GM23338 (cell line): ENCODE measurements around the gene PHLDA3.

Source experiments
- CREB1 ChIP-seq: fragments of 250-450 bp; sonication (Bioruptor Pico); IDR thresholded peaks from 2 replicates; pipeline ENCODE4 v1.5.0; 2020; ENCODE audit warnings: low read depth, mild to moderate bottlenecking, moderate library complexity
- CTCF ChIP-seq, 2 experiments: fragments of 200-600 bp in 1 of 2; sonication (generic) in 1 of 2; conservative IDR thresholded peaks; 2 replicates each; pipeline versions ENCODE4 v1.5.1 to v1.6.1; 2016 to 2017; ENCODE audit warnings: antibody characterized with exemption in 2 of 2, low read depth in 2 of 2, mild to moderate bottlenecking in 2 of 2, moderate library complexity in 1 of 2
- EZH2 ChIP-seq: fragments of 200-600 bp; sonication (generic); IDR thresholded peaks from one replicate; pipeline ENCODE4 v1.8.0; 2017; ENCODE audit warnings: antibody characterized with exemption, mild to moderate bottlenecking, low read depth; ENCODE audit not compliant: unreplicated experiment
- EZH2phosphoT487 ChIP-seq: fragments of 200-600 bp; sonication (generic); IDR thresholded peaks from one replicate; pipeline ENCODE4 v1.8.1; 2018; ENCODE audit warnings: antibody characterized with exemption; ENCODE audit not compliant: unreplicated experiment
- JUNB ChIP-seq: IDR thresholded peaks from one replicate; pipeline ENCODE4 v1.6.1; 2016; ENCODE audit warnings: antibody characterized with exemption; ENCODE audit not compliant: unreplicated experiment
- POLR2AphosphoS5 ChIP-seq: IDR thresholded peaks from 2 replicates; pipeline ENCODE4 v1.6.1; 2016; ENCODE audit warnings: antibody characterized with exemption, low read depth
- REST ChIP-seq: IDR thresholded peaks from one replicate; pipeline ENCODE4 v1.6.1; 2018; ENCODE audit warnings: antibody characterized with exemption; ENCODE audit not compliant: unreplicated experiment
- ZNF114 ChIP-seq: fragments of 250-450 bp; sonication (Bioruptor Pico); IDR thresholded peaks from 2 replicates; pipeline ENCODE4 v1.5.0; 2020; ENCODE audit warnings: mild to moderate bottlenecking, moderate library complexity

- TF ChIP-seq POLR2AphosphoS5 (no peak; the same call in 1 of the 2 replicates), JUNB (no peak), CTCF (conservative IDR thresholded peaks at IDR 0.05; ENCODE audit: low read depth in 2 of 2) (peak; percentile 44 to 65), EZH2 (no peak), REST (no peak), EZH2phosphoT487 (no peak), ZNF114 (CRISPR knock-in tag) (no peak), CREB1 (no peak)
Observed at GRCh38 chr1:201463071-201463552, 5.9 kb downstream of the PHLDA3 start.
